ENCODE data around the gene SARNP. TPM values are rescaled to one million over a fixed set of nuclear protein-coding genes. Genes with fewer than 3 reads are reported as not detected.
"Not testable (repeated sequence)": the region's sequence is repeated elsewhere in the genome, so short reads cannot be mapped to it uniquely, and the experiment has no call there.

Gene SARNP
- total and polyA plus RNA-seq, 9 donors, result 48.0 to 89.3 (median 59.7) TPM

DNA sequence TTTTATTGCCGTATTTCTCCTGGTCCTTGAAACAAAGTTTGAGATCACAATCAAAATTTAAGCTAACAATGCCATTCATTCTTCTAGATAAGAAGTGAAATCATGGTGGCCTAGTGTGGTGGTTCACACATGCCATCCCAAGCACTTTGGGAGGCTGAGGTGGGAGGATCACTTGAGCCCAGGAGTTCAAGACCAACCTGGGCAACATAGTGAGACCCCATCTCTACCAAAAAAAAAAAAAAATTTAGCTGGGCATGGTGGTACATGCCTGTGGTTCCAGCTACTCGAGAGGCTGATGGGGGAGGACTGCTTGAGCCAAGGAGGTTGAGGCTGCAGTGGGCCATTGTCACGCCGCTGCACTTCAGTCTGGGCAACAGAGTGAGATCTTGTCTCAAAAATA is 50.4 kb downstream of the SARNP start:
- 93 to 98% (median 94%) methylated on average over 4 of the region's 4 CpGs for WGBS, 3 donors
- Histone ChIP-seq H3K27me3 (no peaks in the 10 kb centered on the region), H3K36me3 (no peaks in the 10 kb centered on the region), H3K9me3 (no peaks in the 10 kb centered on the region), H3K4me1 (ENCODE audit: insufficient read depth) (no peaks in the 10 kb centered on the region), H3K4me3 (no peak overlapping the region), H3K27ac (no peak overlapping the region)
- DNase-seq, result no peak
- intact Hi-C loops (cut with DNase I), result no loop called here
- TF ChIP-seq EP300 (IDR thresholded peaks at IDR 0.05), result no peak
- TF ChIP-seq, protein P1, sequence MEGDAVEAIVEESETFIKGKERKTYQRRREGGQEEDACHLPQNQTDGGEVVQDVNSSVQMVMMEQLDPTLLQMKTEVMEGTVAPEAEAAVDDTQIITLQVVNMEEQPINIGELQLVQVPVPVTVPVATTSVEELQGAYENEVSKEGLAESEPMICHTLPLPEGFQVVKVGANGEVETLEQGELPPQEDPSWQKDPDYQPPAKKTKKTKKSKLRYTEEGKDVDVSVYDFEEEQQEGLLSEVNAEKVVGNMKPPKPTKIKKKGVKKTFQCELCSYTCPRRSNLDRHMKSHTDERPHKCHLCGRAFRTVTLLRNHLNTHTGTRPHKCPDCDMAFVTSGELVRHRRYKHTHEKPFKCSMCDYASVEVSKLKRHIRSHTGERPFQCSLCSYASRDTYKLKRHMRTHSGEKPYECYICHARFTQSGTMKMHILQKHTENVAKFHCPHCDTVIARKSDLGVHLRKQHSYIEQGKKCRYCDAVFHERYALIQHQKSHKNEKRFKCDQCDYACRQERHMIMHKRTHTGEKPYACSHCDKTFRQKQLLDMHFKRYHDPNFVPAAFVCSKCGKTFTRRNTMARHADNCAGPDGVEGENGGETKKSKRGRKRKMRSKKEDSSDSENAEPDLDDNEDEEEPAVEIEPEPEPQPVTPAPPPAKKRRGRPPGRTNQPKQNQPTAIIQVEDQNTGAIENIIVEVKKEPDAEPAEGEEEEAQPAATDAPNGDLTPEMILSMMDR (IDR thresholded peaks at IDR 0.05), result no peak

DNA sequence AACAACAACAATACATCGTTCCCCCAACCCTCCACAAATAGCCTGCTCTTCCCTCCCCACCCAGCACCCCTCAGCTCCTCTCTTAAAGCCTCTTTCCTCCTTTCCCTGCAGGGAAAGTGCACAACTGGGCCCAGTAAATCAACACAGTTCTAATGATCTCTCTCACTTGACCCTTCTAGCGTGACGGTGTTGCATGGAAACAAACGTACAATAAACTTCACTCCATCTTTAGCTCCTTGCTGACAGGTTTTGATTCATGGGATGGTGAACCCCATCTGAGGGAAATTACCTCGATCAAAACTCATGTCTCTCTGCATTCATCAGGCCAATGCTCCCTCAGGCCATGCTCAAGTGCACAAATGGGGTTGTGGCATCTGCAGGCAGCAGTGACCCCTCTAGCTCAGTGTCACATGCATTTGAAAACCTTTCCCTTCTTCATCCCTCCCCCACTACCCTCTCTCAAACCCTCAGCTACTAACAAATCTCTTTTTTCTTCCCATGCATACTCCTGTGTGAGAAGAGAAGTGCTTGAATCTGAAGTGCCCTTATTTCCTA is 51.7 kb downstream of the SARNP start:
- intact Hi-C loops (cut with DNase I), result no loop called here
- 66 to 72% (median 70%) methylated on average over 5 of the region's 5 CpGs for WGBS, 3 donors
- Histone ChIP-seq H3K27ac (no peak overlapping the region), H3K4me3 (no peak overlapping the region), H3K27me3 (no peaks in the 10 kb centered on the region), H3K4me1 (ENCODE audit: insufficient read depth) (no peaks in the 10 kb centered on the region), H3K36me3 (no peaks in the 10 kb centered on the region), H3K9me3 (no peaks in the 10 kb centered on the region)
- DNase-seq, result no peak
- TF ChIP-seq POLR2A (IDR thresholded peaks at IDR 0.05) (no peak), EP300 (IDR thresholded peaks at IDR 0.05) (no peak)
- TF ChIP-seq, protein P1 (IDR thresholded peaks at IDR 0.05), result no peak

DNA sequence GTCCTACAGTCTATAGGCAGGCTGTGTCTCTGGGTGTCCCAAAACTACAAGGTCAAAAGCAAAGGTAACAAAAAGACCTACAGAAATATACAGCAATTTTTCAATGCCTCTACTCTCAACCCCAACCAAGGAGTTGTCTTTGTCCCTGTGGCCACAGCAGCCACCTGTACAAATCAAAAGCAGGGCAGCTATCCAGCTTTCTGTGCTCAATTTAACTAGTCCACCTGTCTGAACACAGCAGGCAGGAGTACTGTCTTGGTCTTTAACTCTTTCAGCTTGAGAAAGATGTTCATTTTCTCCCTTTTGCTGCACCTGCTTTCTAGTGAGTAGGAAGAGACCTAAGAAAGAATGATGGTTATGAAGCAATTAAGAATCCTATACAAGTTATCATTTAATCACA is 54.9 kb downstream of the SARNP start:
- H3K27ac ChIP-seq, result no peak overlapping the region

DNA sequence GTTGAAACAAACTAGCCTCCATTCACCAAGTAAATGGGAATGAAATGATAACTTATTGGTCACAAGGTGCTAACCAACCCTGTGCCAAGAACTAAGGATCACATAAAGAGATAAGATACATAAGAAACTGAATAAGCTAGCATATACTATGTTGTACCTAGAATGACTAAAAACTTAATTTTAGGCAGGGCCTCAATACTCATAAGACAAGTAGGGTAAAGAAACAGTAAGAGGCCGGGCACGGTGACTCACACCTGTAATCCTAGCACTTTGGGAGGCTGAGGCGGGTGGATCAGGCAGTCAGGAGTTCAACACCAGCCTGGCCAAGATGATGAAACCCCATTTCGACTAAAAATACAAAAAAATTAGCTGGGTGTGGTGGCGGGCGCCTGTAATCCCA is 56.9 kb downstream of the SARNP start:
- 93 to 97% (median 95%) methylated on average over 6 of the region's 6 CpGs for WGBS, 3 donors
- H3K4me3 ChIP-seq, result no peak overlapping the region
- H3K27me3 ChIP-seq, result no peaks in the 10 kb centered on the region
- no peak for TF ChIP-seq EP300 (IDR thresholded peaks at IDR 0.05)
- TF ChIP-seq, protein P1 (IDR thresholded peaks at IDR 0.05), result no peak
- TF ChIP-seq POLR2A (IDR thresholded peaks at IDR 0.05), result no peak
- H3K27ac ChIP-seq, result no peak overlapping the region
- no peak for DNase-seq
- intact Hi-C loops (cut with DNase I), result no loop called here
- no peaks in the 10 kb centered on the region for H3K9me3 ChIP-seq
- no peaks in the 10 kb centered on the region for H3K4me1 ChIP-seq (ENCODE audit: insufficient read depth)
- H3K36me3 ChIP-seq, result no peaks in the 10 kb centered on the region

More for the DNA sequence above, 54.9 kb downstream of the SARNP start:
- Histone ChIP-seq H3K4me1 (ENCODE audit: insufficient read depth) (no peaks in the 10 kb centered on the region), H3K27me3 (no peaks in the 10 kb centered on the region), H3K36me3 (no peaks in the 10 kb centered on the region), H3K4me3 (no peak overlapping the region), H3K9me3 (no peaks in the 10 kb centered on the region)
- no peak for DNase-seq
- intact Hi-C loops (cut with DNase I), result no loop called here
- TF ChIP-seq, protein P1 (IDR thresholded peaks at IDR 0.05), result no peak
- no peak for TF ChIP-seq EP300 (IDR thresholded peaks at IDR 0.05)

DNA sequence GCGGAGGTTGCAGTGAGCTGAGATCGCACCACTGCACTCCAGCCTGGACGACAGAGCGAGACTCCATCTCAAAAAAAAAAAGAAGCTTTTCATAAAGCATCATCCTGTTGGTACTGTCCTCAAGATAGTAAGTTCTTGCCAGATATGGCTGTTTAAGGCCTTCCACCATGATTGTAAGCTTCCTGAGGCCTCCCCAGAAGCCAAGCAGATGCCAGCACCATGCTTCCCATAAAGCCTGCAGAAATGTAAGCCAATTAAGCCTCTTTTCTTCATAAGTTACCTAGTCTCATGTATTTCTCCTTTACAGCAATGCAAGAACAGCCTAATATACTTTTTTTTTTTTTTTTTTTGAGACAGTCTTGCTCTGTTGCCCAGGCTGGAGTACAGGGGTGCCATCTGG is 58.9 kb downstream of the SARNP start:
- not testable (repeated sequence) for H3K27ac ChIP-seq
- intact Hi-C loops (cut with DNase I), result loop anchor here in 1 of 4 donors (10.0 kb wide), 1 partner anchor 56 kb away; the partner anchor contains the start of genes ORMDL2 and SARNP
- WGBS, 3 donors, result 96 to 100% (median 97%) methylated on average over 4 of the region's 4 CpGs

More for the DNA sequence above, 58.9 kb downstream of the SARNP start:
- H3K9me3 ChIP-seq; H3K4me3 ChIP-seq; DNase-seq; H3K4me1 ChIP-seq (ENCODE audit: insufficient read depth); H3K36me3 ChIP-seq; H3K27me3 ChIP-seq: not testable (repeated sequence)
